IMR-90 (cell line): ENCODE data around the gene WRAP73. TPM values are rescaled to one million over a fixed set of nuclear protein-coding genes. Genes with fewer than 3 reads are reported as not detected.

Experiments
- ATAC-seq: fragments of 200-7000 bp; cut with Tn5 transposase; 2 replicates; pipeline ENCODE4 v1.9.1; 2020; ENCODE audit warnings: low read depth, mild to moderate bottlenecking, moderate library complexity
- BruUV-seq: library from RNA; stranded (reverse); fragments of 400-500 nt; replicated peaks from 2 replicates; lab custom pipeline; 2021; lab: Mats Ljungman, UMichigan
- CTCF ChIA-PET: fragments of 300-600 bp; formaldehyde crosslinking; extraction: SDS; loops from one replicate; lab custom pipeline; 2021; ENCODE audit warnings: antibody characterized with exemption; lab: Yijun Ruan, JAX
- POLR2A ChIA-PET: fragments of 300-600 bp; sonication (Branson Sonifier 250); formaldehyde crosslinking; loops from one replicate; lab custom pipeline; 2022; ENCODE audit warnings: antibody characterized with exemption; ENCODE audit not compliant: unreplicated experiment; lab: Charles Lee
- DNase-seq: peaks from one replicate; pipeline ENCODE4 v3.0.0; 2013
- H2AFZ ChIP-seq: replicated peaks from 2 replicates; pipeline ENCODE3; 2013; ENCODE audit warnings: low read length, mild to moderate bottlenecking; ENCODE audit not compliant: poor library complexity
- H2AK5ac ChIP-seq: 2 replicates; pipeline ENCODE4 v1.6.1; 2013; ENCODE audit warnings: low read depth, low read length, inconsistent platforms
- H2AK9ac ChIP-seq: replicated peaks from 2 replicates; pipeline ENCODE3; 2013; ENCODE audit warnings: mild to moderate bottlenecking, low read depth, low read length, moderate library complexity; ENCODE audit not compliant: poor library complexity
- H2BK120ac ChIP-seq: 2 replicates; pipeline ENCODE4 v1.6.1; 2013; ENCODE audit warnings: low read depth, low read length, inconsistent platforms
- H2BK15ac ChIP-seq: 3 replicates; pipeline ENCODE4 v1.6.1; 2013; ENCODE audit warnings: low read depth, low read length, inconsistent platforms
- H2BK20ac ChIP-seq: 2 replicates; pipeline ENCODE4 v1.6.1; 2013; ENCODE audit warnings: low read depth, mild to moderate bottlenecking, inconsistent platforms, low read length, moderate library complexity
- H2BK5ac ChIP-seq: 2 replicates; pipeline ENCODE4 v1.6.1; 2013; ENCODE audit warnings: mild to moderate bottlenecking, low read depth, low read length, inconsistent platforms; ENCODE audit not compliant: poor library complexity, severe bottlenecking
- H3K14ac ChIP-seq: replicated peaks from 2 replicates; pipeline ENCODE4 v1.6.1; 2013; ENCODE audit warnings: low read depth, low read length, inconsistent platforms
- H3K18ac ChIP-seq: 2 replicates; pipeline ENCODE4 v1.6.1; 2013; ENCODE audit warnings: low read depth, low read length, control low read depth
- H3K23ac ChIP-seq: 2 replicates; pipeline ENCODE4 v1.6.1; 2013; ENCODE audit warnings: low read depth, low read length, inconsistent platforms
- H3K27ac ChIP-seq: 2 replicates; pipeline ENCODE4 v1.5.1; 2013; ENCODE audit warnings: mild to moderate bottlenecking, control low read depth, low read length; ENCODE audit not compliant: insufficient read depth
- H3K27me3 ChIP-seq: 2 replicates; pipeline ENCODE4 v1.6.1; 2013; ENCODE audit warnings: low read length; ENCODE audit not compliant: control insufficient read depth, insufficient read depth
- H3K36me3 ChIP-seq: 2 replicates; pipeline ENCODE4 v1.6.1; 2013; ENCODE audit warnings: low read length, mixed read lengths; ENCODE audit not compliant: control insufficient read depth, insufficient read depth
- H3K4ac ChIP-seq: 2 replicates; pipeline ENCODE4 v1.6.1; 2013; ENCODE audit warnings: low read depth, low read length, inconsistent platforms
- H3K4me1 ChIP-seq: 2 replicates; pipeline ENCODE4 v1.6.1; 2013; ENCODE audit warnings: low read length, mixed read lengths; ENCODE audit not compliant: control insufficient read depth, insufficient read depth
- H3K4me2 ChIP-seq: 2 replicates; pipeline ENCODE4 v1.6.1; 2013; ENCODE audit warnings: low read depth, mild to moderate bottlenecking, control low read depth, low read length, moderate library complexity
- H3K4me3 ChIP-seq: 2 replicates; pipeline ENCODE4 v1.5.1; 2013; ENCODE audit warnings: low read depth, mild to moderate bottlenecking, control low read depth, low read length, moderate library complexity; ENCODE audit not compliant: insufficient read depth
- H3K56ac ChIP-seq: 2 replicates; pipeline ENCODE4 v1.6.1; 2013; ENCODE audit warnings: low read length, inconsistent platforms; ENCODE audit not compliant: insufficient read depth; ENCODE audit errors: extremely low read depth
- H3K79me1 ChIP-seq, 2 experiments: 2 replicates each; pipeline ENCODE4 v1.6.1; 2013; ENCODE audit warnings: low read length in 2 of 2, inconsistent platforms in 1 of 2, low read depth in 1 of 2
- H3K9ac ChIP-seq: 2 replicates; pipeline ENCODE4 v1.6.1; 2013; ENCODE audit warnings: low read depth, low read length, control low read depth
- H3K9me1 ChIP-seq: 2 replicates; pipeline ENCODE4 v1.6.1; 2013; ENCODE audit warnings: low read length, inconsistent platforms; ENCODE audit not compliant: insufficient read depth
- H3K9me3 ChIP-seq: 2 replicates; pipeline ENCODE4 v1.6.1; 2013; ENCODE audit warnings: low read length; ENCODE audit not compliant: control insufficient read depth, insufficient read depth
- H4K20me1 ChIP-seq: 2 replicates; pipeline ENCODE4 v1.6.1; 2013; ENCODE audit warnings: low read length, inconsistent platforms; ENCODE audit not compliant: insufficient read depth
- H4K5ac ChIP-seq: 2 replicates; pipeline ENCODE4 v1.6.1; 2013; ENCODE audit warnings: mild to moderate bottlenecking, low read depth, low read length, control low read depth
- H4K8ac ChIP-seq, 2 experiments: 2 replicates each; pipeline ENCODE4 v1.6.1; 2013; ENCODE audit warnings: low read depth in 2 of 2, low read length in 2 of 2, control low read depth in 1 of 2, inconsistent platforms in 1 of 2
- H4K91ac ChIP-seq: 2 replicates; pipeline ENCODE4 v1.6.1; 2013; ENCODE audit warnings: low read depth, low read length, inconsistent platforms; ENCODE audit not compliant: insufficient read depth
- BHLHE40 ChIP-seq: fragments of 150-350 bp; IDR thresholded peaks from 2 replicates; pipeline ENCODE4 v1.6.1; 2016; ENCODE audit warnings: mild to moderate bottlenecking, low read depth, low read length
- CEBPB ChIP-seq: IDR thresholded peaks from 2 replicates; pipeline ENCODE4 v1.6.1; 2012; ENCODE audit warnings: low read depth, low read length, improper control_type of control experiment
- CHD1 ChIP-seq: IDR thresholded peaks from 2 replicates; pipeline ENCODE4 v1.6.1; 2012; ENCODE audit warnings: low read depth, low read length, improper control_type of control experiment
- CTCF ChIP-seq: conservative IDR thresholded peaks from 2 replicates; pipeline ENCODE4 v1.5.1; 2012; ENCODE audit warnings: mild to moderate bottlenecking, low read depth, low read length, improper control_type of control experiment
- ELK1 ChIP-seq: fragments of 150-350 bp; IDR thresholded peaks from 2 replicates; pipeline ENCODE4 v1.6.1; 2016; ENCODE audit warnings: low read depth, mild to moderate bottlenecking, low read length, moderate library complexity, borderline replicate concordance
- FOS ChIP-seq: fragments of 150-350 bp; IDR thresholded peaks from 2 replicates; pipeline ENCODE4 v1.6.1; 2016; ENCODE audit warnings: low read depth, low read length
- MAFK ChIP-seq: IDR thresholded peaks from 2 replicates; pipeline ENCODE4 v1.6.1; 2012; ENCODE audit warnings: low read depth, low read length, improper control_type of control experiment
- MAZ ChIP-seq: IDR thresholded peaks from 2 replicates; pipeline ENCODE4 v1.6.1; 2012; ENCODE audit warnings: low read depth, mild to moderate bottlenecking, low read length, improper control_type of control experiment, moderate library complexity, borderline replicate concordance
- MXI1 ChIP-seq: IDR thresholded peaks from 2 replicates; pipeline ENCODE4 v1.6.1; 2012; ENCODE audit warnings: low read depth, mild to moderate bottlenecking, low read length, moderate library complexity, borderline replicate concordance
- NFE2L2 ChIP-seq: fragments of 150-350 bp; IDR thresholded peaks from 2 replicates; pipeline ENCODE4 v1.6.1; 2016; ENCODE audit warnings: low read depth, mild to moderate bottlenecking, low read length
- POLR2A ChIP-seq: IDR thresholded peaks from 2 replicates; pipeline ENCODE4 v1.6.1; 2012; ENCODE audit warnings: mild to moderate bottlenecking, low read depth, low read length
- RCOR1 ChIP-seq: IDR thresholded peaks from 2 replicates; pipeline ENCODE4 v1.6.1; 2012; ENCODE audit warnings: mild to moderate bottlenecking, low read length, improper control_type of control experiment; ENCODE audit not compliant: insufficient replicate concordance
- RFX5 ChIP-seq: IDR thresholded peaks from 2 replicates; pipeline ENCODE4 v1.8.0; 2012; ENCODE audit warnings: low read depth, mild to moderate bottlenecking, low read length, moderate library complexity
- SMC3 ChIP-seq: fragments of 150-350 bp; IDR thresholded peaks from 2 replicates; pipeline ENCODE4 v1.6.1; 2016; ENCODE audit warnings: low read depth, mild to moderate bottlenecking, antibody characterized with exemption, low read length, moderate library complexity
- USF2 ChIP-seq: fragments of 150-350 bp; IDR thresholded peaks from 2 replicates; pipeline ENCODE4 v1.6.1; 2017; ENCODE audit warnings: mild to moderate bottlenecking, antibody characterized with exemption, low read length, low read depth
- WGBS, 2 experiments: methylation state at CpG; one replicate each; pipeline versions ENCODE4 v1.1.5 to v1.1.7; 2013; ENCODE audit warnings: missing lambda C conversion rate in 2 of 2; ENCODE audit not compliant: insufficient read length in 1 of 2; ENCODE audit errors: extremely low coverage in 2 of 2; 5-methylcytosine and 5-hydroxymethylcytosine counted together
- dilution Hi-C: fragments of 300-500 bp; cut with HindIII; formaldehyde crosslinking; loops from one replicate; pipeline ENCODE4 v1.14.3; 2018; ENCODE audit warnings: low sequenced_read_pairs; ENCODE audit not compliant: unreplicated experiment
- in situ Hi-C: fragments of 300-500 bp; cut with MboI; formaldehyde crosslinking; loops from 3 replicates; pipeline ENCODE4 v1.14.3; 2019; ENCODE audit warnings: low sequenced_read_pairs, inconsistent platforms, mixed read lengths
- intact Hi-C: fragments of 100-400 bp; cut with micrococcal nuclease; formaldehyde crosslinking; loops from 2 replicates; pipeline ENCODE4 v1.10.0; 2022
- polyA plus RNA-seq, 3 experiments: library from polyadenylated mRNA; depleted of rRNA; stranded (reverse); fragments of >200 nt; gene quantifications; 2 replicates each; pipeline ENCODE4 v1.2.3, GENCODE V29; 2012; ENCODE audit warnings: low replicate concordance in 1 of 3
- total RNA-seq: library from RNA; depleted of rRNA; stranded (reverse); fragments of >200 nt; gene quantifications from 2 replicates; pipeline ENCODE4 v1.2.3, GENCODE V29; 2012

Gene WRAP73
- total and polyA plus RNA-seq, 2 of the 4 experiments (the other 2 are of a cell fraction) = 10.8 to 23.6 TPM

- Histone ChIP-seq H3K18ac (no peak overlapping the region), H2BK15ac (no peak overlapping the region), H2AFZ (peak overlapping the region; percentile 58), H3K4me1 (no peaks in the 10 kb centered on the region), H3K4me3 (no peak overlapping the region), H3K9ac (no peak overlapping the region), H2AK9ac (no peak overlapping the region), H2AK5ac (no peak overlapping the region), H4K91ac (no peak overlapping the region), H2BK20ac (no peak overlapping the region), H3K4me2 (no peak overlapping the region), H3K9me3 (no peaks in the 10 kb centered on the region), H4K20me1 (no peaks in the 10 kb centered on the region; the same call in 1 of the 2 replicates), H3K9me1 (no peaks in the 10 kb centered on the region), H3K23ac (no peak overlapping the region), H3K4ac (no peak overlapping the region), H3K14ac (no peak overlapping the region), H3K27me3 (no peaks in the 10 kb centered on the region; the same call in 1 of the 2 replicates), H3K27ac (no peak overlapping the region), H2BK5ac (no peak overlapping the region), H3K79me1 (no peaks in the 10 kb centered on the region), H4K8ac (no peak overlapping the region), H3K56ac (no peak overlapping the region), H2BK120ac (no peak overlapping the region), H4K5ac (no peak overlapping the region), H3K36me3 (no peaks in the 10 kb centered on the region)
- intact Hi-C loops (no loop called here), in situ Hi-C loops (no loop called here), dilution Hi-C loops (no loop called here)
- DNase-seq (no peak), ATAC-seq (no peak)
- WGBS, 2 experiments = 86% methylated on average over 7 of the region's 33 CpGs; no CpG with 5 or more reads in 1 of the 2 experiments
- ChIA-PET POLR2A (no interaction called here), CTCF (no interaction called here)
- no TSS peak for BruUV-seq
- TF ChIP-seq NFE2L2 = no peak
- no peak for TF ChIP-seq RCOR1
- no peak for TF ChIP-seq RFX5
- TF ChIP-seq CTCF = no peak
- no peak for TF ChIP-seq BHLHE40
- no peak for TF ChIP-seq CEBPB
- TF ChIP-seq SMC3 = no peak
- no peak for TF ChIP-seq MAZ
- no peak for TF ChIP-seq USF2
- TF ChIP-seq POLR2A = no peak
- TF ChIP-seq MXI1 = no peak
- no peak for TF ChIP-seq FOS
- no peak for TF ChIP-seq CHD1
- no peak for TF ChIP-seq ELK1
- no peak for TF ChIP-seq MAFK
Observed at GRCh38 chr1:3590951-3591865, 58.7 kb downstream of the WRAP73 start.
